Ovary (tissue), 3 donors: ENCODE measurements around the gene SPATA12.

ENCODE experiments used
- POLR2A ChIP-seq: fragments of 450-650 bp; IDR thresholded peaks from one replicate; pipeline ENCODE4 v1.6.1; 2017; ENCODE audit warnings: antibody characterized with exemption, mild to moderate bottlenecking, moderate library complexity
- TF ChIP-seq, protein P1 (sequence below), 3 donors: fragments of 450-650 bp in 2 of 3; fragments of 200-600 bp in 1 of 3; IDR thresholded peaks; one replicate each; pipeline versions ENCODE4 v1.5.1 to v1.8.0; 2016 to 2022; ENCODE audit warnings: antibody characterized with exemption in 3 of 3, mild to moderate bottlenecking in 1 of 3
- donor health status: DM: no; HTN: no; CAD: no.

DNA sequence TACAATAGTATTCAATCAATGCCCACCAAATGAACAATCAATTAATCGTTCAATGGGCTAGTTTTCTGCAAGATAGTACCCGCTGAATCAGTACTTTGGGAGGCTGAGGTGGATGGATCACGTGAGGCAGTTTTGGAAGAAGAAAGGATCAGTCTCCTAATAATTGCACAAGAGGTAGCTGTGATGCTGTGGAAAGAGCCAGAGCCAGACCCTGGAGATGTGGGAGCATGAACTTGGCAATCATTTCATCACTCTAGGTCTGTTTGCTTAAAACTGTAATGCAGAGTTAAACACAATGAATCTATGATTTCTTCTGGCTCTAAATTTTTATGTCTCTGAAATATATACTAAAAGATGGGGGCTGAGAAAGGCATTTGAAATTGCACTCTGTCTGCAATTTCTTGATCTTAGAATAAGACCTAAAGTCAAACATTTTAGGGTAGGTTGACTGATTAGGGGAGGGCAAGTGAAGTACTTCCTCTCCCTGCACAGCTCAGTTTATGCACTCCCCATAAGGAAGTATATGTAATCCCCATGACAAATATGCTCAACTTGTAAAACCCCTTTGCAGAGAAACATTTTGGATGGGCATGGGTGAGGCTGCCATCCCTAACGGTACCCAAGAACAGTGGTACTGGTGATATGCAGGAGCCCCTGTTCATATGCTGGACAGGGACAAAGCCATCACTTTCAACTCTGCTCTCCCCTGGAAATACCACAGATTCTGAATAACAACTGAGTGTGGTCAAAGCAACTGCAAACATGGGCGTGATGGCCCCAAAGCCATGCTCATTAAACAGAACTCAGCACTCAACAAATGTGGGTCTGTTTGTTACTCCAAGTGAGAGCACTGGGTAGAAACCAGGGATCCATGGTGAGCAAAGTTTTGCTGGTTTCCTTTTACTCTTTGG lies 28.6 kb upstream of the SPATA12 start:
- TF ChIP-seq, protein P1, sequence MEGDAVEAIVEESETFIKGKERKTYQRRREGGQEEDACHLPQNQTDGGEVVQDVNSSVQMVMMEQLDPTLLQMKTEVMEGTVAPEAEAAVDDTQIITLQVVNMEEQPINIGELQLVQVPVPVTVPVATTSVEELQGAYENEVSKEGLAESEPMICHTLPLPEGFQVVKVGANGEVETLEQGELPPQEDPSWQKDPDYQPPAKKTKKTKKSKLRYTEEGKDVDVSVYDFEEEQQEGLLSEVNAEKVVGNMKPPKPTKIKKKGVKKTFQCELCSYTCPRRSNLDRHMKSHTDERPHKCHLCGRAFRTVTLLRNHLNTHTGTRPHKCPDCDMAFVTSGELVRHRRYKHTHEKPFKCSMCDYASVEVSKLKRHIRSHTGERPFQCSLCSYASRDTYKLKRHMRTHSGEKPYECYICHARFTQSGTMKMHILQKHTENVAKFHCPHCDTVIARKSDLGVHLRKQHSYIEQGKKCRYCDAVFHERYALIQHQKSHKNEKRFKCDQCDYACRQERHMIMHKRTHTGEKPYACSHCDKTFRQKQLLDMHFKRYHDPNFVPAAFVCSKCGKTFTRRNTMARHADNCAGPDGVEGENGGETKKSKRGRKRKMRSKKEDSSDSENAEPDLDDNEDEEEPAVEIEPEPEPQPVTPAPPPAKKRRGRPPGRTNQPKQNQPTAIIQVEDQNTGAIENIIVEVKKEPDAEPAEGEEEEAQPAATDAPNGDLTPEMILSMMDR (IDR thresholded peaks at IDR 0.05), result no peak
- no peak for TF ChIP-seq POLR2A
